PC-3 (cell line): ENCODE measurements around the gene KCP.

Experiments
- EZH2 ChIP-seq: fragments of 300-600 bp; sonication (generic); IDR thresholded peaks from one replicate; pipeline ENCODE4 v1.6.1; 2017; ENCODE audit warnings: antibody characterized with exemption, mild to moderate bottlenecking, low read length; ENCODE audit not compliant: unreplicated experiment
- EZH2phosphoT487 ChIP-seq: fragments of 300-600 bp; sonication (generic); IDR thresholded peaks from 2 replicates; pipeline ENCODE4 v1.6.1; 2018; ENCODE audit warnings: mild to moderate bottlenecking, antibody characterized with exemption, low read length, borderline replicate concordance
- TF ChIP-seq, protein P1 (sequence below): fragments of 300-600 bp; sonication (generic); conservative IDR thresholded peaks from 2 replicates; pipeline ENCODE4 v1.5.1; 2017; ENCODE audit warnings: antibody characterized with exemption, low read depth, mild to moderate bottlenecking, low read length

DNA sequence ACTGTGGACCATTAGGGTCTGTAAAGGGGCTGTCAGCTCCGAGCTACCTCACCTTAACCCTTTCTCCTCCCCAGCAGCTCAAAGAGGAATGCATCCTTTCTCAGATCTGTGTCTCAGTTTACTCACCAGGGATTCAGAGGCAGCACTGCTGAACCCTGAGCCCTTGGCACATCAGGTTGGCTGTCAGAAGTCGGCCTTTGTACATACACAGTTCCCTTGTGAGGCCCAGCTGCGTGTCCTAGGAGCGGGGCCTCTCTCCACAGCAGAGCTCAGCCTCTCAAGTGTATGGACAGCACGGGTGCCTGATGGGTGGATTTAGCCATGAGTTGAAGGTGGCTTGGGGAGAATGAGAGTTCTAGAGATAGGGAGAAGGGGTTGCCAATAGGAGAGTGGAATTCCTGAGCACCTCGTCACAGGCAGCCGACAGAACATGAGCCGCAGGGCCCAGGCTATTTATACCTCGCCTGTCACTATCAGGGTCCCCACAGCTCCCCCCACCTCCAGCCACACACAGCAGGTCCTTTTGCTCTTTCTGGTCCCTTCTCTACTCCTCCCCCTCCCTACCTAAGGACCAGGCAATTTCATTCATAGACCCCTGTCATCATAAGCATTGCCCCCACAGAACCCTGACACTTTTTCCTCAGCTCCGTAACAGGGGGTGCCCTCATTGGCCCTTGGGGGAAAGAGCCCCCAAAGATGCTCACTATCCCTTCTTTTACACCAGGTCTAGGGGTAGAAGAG is 82.4 kb downstream of the KCP start:
- TF ChIP-seq, protein P1, sequence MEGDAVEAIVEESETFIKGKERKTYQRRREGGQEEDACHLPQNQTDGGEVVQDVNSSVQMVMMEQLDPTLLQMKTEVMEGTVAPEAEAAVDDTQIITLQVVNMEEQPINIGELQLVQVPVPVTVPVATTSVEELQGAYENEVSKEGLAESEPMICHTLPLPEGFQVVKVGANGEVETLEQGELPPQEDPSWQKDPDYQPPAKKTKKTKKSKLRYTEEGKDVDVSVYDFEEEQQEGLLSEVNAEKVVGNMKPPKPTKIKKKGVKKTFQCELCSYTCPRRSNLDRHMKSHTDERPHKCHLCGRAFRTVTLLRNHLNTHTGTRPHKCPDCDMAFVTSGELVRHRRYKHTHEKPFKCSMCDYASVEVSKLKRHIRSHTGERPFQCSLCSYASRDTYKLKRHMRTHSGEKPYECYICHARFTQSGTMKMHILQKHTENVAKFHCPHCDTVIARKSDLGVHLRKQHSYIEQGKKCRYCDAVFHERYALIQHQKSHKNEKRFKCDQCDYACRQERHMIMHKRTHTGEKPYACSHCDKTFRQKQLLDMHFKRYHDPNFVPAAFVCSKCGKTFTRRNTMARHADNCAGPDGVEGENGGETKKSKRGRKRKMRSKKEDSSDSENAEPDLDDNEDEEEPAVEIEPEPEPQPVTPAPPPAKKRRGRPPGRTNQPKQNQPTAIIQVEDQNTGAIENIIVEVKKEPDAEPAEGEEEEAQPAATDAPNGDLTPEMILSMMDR: no peak
- TF ChIP-seq EZH2: no peak
- TF ChIP-seq EZH2phosphoT487: no peak
